GM12873 (cell line): ENCODE results near the gene USP10.

Experiments used
- CTCF ChIP-seq: IDR thresholded peaks from 2 replicates; pipeline ENCODE4 v1.5.1; 2012; ENCODE audit warnings: low read depth, mild to moderate bottlenecking, moderate library complexity, low read length, control low read depth; ENCODE audit not compliant: insufficient read depth; ENCODE audit errors: missing control alignments

Gene USP10, protein sequence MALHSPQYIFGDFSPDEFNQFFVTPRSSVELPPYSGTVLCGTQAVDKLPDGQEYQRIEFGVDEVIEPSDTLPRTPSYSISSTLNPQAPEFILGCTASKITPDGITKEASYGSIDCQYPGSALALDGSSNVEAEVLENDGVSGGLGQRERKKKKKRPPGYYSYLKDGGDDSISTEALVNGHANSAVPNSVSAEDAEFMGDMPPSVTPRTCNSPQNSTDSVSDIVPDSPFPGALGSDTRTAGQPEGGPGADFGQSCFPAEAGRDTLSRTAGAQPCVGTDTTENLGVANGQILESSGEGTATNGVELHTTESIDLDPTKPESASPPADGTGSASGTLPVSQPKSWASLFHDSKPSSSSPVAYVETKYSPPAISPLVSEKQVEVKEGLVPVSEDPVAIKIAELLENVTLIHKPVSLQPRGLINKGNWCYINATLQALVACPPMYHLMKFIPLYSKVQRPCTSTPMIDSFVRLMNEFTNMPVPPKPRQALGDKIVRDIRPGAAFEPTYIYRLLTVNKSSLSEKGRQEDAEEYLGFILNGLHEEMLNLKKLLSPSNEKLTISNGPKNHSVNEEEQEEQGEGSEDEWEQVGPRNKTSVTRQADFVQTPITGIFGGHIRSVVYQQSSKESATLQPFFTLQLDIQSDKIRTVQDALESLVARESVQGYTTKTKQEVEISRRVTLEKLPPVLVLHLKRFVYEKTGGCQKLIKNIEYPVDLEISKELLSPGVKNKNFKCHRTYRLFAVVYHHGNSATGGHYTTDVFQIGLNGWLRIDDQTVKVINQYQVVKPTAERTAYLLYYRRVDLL

DNA sequence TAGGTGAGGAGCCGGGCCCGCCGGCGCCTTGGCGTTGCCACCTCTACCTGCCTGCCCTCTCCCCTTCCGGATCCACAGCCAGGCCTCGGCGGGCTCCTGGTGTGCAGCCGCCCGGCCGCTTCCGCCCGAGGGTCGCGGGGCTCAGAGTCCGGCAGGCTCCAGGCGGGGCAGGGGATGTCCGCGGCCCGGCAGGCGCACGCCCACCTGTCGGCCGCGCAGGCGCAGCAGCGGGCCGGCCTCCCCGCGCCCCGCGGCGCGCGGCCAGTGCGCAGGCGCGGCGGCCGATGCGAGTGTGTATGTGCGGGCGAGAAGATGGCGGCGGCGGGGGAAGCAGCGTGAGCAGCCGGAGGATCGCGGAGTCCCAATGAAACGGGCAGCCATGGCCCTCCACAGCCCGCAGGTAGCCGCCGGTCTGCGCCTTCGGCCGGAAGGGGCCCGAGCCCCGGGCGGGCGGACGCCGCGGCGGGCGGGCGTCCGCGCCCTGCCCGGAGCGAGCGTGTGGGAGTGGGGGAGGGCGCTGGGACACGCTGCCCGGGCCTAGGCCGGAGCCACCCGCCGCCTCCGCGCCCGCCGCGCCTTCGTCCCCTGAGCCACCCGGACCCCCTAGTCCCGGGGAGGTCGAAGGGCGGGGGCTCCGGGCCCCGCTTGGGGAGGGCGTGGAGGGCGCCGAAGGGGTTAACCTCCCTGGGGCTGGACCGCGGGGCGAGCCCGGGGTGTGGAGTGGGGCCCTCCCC, at the start of gene USP10:
Gene USP10 (plus strand): TSS at position 289 of the 734 bp plus-strand sequence. CDS start 91 bp downstream, at position 380.
- no peak for TF ChIP-seq CTCF

GRCh38 chr16:84650062-84650991, 49.5 kb upstream of the USP10 start:
- no peak for TF ChIP-seq CTCF

- TF ChIP-seq CTCF, result no peak
Observed at GRCh38 chr16:84652566-84652965, 47.2 kb upstream of the USP10 start.

DNA sequence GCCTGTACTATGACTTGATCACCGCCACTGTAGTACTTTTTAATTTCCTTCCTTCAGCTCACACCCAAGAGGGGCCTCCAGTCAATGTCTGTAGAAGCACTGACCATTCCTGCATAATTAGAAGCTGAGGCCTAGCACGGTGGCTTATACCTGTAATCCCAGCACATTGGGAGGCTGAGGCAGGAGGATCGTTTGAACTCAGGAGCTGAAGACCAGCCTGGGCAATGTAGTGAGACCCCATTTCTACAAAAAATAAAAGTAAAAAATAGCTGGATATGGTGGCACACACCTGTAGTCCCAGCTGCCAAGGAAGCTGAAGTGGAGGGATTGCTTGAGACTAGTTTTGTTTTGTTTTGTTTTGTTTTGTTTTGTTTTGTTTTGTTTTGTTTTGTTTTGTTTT, 45.6 kb upstream of the USP10 start:
- no peak for TF ChIP-seq CTCF

GRCh38 chr16:84654998-84655397, 44.8 kb upstream of the USP10 start:
- TF ChIP-seq CTCF, result no peak

GRCh38 chr16:84656649-84657048, 43.2 kb upstream of the USP10 start:
- no peak for TF ChIP-seq CTCF
